ENCODE measurements around the gene IL11. TPM values are rescaled to one million over a fixed set of nuclear protein-coding genes. Genes with fewer than 3 reads are reported as not detected.

The IL11 gene
- total and polyA plus RNA-seq, 2 of the 13 experiments (the other 11 are each of a cell fraction or from before 2014, with no cell fraction given) = 2.5 to 2.9 TPM

DNA sequence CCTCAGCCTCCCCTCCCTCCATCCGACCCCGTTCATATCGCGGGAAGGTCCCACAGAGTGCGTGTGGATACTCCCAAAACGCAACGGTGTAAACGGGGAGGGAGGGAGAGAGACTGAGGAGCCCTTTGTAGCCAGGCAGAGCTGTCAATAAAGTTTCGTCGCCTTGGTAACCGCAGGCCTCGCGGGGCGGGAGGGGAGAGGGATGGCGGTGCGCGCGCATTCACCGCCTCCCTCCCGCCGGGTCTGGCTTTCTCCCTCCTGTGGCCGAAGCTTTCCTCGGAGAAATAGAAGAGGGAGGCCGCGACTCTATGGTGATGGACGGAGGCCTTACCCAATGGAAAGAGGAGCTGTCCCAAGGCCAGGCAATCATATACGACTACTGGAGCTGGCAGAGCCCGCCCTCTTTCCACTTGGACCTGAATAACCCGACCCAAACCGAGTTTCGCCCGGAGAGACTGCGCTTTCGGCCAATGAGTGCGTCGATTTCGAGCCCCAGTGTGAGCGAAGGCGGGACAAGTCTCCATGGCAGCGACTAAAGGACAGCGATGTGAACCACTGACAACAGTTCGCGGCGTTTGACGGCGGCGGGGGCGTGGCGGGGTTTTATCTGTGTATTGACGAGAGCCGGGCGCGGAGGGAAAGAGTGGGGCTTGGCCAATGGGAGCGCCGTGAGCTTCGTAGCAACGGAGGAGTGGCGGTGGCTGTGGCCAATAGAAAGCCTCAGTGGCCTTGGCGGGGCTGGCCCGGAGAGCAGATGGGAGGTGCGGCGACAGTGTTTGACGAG lies 31.0 kb downstream of the IL11 start, which contains the start of gene KMT5C (continued):
- TF ChIP-seq, protein P1, sequence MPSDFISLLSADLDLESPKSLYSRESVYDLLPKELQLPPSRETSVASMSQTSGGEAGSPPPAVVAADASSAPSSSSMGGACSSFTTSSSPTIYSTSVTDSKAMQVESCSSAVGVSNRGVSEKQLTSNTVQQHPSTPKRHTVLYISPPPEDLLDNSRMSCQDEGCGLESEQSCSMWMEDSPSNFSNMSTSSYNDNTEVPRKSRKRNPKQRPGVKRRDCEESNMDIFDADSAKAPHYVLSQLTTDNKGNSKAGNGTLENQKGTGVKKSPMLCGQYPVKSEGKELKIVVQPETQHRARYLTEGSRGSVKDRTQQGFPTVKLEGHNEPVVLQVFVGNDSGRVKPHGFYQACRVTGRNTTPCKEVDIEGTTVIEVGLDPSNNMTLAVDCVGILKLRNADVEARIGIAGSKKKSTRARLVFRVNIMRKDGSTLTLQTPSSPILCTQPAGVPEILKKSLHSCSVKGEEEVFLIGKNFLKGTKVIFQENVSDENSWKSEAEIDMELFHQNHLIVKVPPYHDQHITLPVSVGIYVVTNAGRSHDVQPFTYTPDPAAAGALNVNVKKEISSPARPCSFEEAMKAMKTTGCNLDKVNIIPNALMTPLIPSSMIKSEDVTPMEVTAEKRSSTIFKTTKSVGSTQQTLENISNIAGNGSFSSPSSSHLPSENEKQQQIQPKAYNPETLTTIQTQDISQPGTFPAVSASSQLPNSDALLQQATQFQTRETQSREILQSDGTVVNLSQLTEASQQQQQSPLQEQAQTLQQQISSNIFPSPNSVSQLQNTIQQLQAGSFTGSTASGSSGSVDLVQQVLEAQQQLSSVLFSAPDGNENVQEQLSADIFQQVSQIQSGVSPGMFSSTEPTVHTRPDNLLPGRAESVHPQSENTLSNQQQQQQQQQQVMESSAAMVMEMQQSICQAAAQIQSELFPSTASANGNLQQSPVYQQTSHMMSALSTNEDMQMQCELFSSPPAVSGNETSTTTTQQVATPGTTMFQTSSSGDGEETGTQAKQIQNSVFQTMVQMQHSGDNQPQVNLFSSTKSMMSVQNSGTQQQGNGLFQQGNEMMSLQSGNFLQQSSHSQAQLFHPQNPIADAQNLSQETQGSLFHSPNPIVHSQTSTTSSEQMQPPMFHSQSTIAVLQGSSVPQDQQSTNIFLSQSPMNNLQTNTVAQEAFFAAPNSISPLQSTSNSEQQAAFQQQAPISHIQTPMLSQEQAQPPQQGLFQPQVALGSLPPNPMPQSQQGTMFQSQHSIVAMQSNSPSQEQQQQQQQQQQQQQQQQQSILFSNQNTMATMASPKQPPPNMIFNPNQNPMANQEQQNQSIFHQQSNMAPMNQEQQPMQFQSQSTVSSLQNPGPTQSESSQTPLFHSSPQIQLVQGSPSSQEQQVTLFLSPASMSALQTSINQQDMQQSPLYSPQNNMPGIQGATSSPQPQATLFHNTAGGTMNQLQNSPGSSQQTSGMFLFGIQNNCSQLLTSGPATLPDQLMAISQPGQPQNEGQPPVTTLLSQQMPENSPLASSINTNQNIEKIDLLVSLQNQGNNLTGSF (CRISPR knock-in tag; IDR thresholded peaks at IDR 0.05) = no peak
- peak; percentile 61; the same call in 1 of the 2 replicates for TF ChIP-seq TAF1 (CRISPR knock-in tag; IDR thresholded peaks at IDR 0.05)
- TF ChIP-seq KMT2B (CRISPR knock-in tag; IDR thresholded peaks at IDR 0.05) = 0 out of 2 replicates have a peak, but pooled peaks have one; percentile 35
- no peak for TF ChIP-seq HNRNPL (IDR thresholded peaks at IDR 0.05; ENCODE audit: low read depth, low read length)
- TF ChIP-seq, protein P2, sequence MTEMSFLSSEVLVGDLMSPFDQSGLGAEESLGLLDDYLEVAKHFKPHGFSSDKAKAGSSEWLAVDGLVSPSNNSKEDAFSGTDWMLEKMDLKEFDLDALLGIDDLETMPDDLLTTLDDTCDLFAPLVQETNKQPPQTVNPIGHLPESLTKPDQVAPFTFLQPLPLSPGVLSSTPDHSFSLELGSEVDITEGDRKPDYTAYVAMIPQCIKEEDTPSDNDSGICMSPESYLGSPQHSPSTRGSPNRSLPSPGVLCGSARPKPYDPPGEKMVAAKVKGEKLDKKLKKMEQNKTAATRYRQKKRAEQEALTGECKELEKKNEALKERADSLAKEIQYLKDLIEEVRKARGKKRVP (CRISPR knock-in tag; IDR thresholded peaks at IDR 0.05) = no peak
- TF ChIP-seq, protein P3, sequence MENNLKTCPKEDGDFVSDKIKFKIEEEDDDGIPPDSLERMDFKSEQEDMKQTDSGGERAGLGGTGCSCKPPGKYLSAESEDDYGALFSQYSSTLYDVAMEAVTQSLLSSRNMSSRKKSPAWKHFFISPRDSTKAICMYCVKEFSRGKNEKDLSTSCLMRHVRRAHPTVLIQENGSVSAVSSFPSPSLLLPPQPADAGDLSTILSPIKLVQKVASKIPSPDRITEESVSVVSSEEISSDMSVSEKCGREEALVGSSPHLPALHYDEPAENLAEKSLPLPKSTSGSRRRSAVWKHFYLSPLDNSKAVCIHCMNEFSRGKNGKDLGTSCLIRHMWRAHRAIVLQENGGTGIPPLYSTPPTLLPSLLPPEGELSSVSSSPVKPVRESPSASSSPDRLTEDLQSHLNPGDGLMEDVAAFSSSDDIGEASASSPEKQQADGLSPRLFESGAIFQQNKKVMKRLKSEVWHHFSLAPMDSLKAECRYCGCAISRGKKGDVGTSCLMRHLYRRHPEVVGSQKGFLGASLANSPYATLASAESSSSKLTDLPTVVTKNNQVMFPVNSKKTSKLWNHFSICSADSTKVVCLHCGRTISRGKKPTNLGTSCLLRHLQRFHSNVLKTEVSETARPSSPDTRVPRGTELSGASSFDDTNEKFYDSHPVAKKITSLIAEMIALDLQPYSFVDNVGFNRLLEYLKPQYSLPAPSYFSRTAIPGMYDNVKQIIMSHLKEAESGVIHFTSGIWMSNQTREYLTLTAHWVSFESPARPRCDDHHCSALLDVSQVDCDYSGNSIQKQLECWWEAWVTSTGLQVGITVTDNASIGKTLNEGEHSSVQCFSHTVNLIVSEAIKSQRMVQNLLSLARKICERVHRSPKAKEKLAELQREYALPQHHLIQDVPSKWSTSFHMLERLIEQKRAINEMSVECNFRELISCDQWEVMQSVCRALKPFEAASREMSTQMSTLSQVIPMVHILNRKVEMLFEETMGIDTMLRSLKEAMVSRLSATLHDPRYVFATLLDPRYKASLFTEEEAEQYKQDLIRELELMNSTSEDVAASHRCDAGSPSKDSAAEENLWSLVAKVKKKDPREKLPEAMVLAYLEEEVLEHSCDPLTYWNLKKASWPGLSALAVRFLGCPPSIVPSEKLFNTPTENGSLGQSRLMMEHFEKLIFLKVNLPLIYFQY (CRISPR knock-in tag; IDR thresholded peaks at IDR 0.05; ENCODE audit: borderline replicate concordance) = peak; percentile 98
- TF ChIP-seq WIZ (CRISPR knock-in tag; IDR thresholded peaks at IDR 0.05) = no peak
- TF ChIP-seq ZNF20 (CRISPR knock-in tag; IDR thresholded peaks at IDR 0.05) = no peak
- TF ChIP-seq, protein P4, sequence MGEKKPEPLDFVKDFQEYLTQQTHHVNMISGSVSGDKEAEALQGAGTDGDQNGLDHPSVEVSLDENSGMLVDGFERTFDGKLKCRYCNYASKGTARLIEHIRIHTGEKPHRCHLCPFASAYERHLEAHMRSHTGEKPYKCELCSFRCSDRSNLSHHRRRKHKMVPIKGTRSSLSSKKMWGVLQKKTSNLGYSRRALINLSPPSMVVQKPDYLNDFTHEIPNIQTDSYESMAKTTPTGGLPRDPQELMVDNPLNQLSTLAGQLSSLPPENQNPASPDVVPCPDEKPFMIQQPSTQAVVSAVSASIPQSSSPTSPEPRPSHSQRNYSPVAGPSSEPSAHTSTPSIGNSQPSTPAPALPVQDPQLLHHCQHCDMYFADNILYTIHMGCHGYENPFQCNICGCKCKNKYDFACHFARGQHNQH (CRISPR knock-in tag; IDR thresholded peaks at IDR 0.05) = no peak; the same call in 1 of the 2 replicates
- TF ChIP-seq ZSCAN20 (CRISPR knock-in tag; IDR thresholded peaks at IDR 0.05; ENCODE audit: borderline replicate concordance) = no peak
- no peak for TF ChIP-seq ZNF558 (CRISPR knock-in tag; IDR thresholded peaks at IDR 0.05; ENCODE audit: borderline replicate concordance)
- TF ChIP-seq ZNF768 (CRISPR knock-in tag; IDR thresholded peaks at IDR 0.05) = no peak
- TF ChIP-seq TP53 (CRISPR knock-in tag; conservative IDR thresholded peaks at IDR 0.05) = no peak
- no peak for TF ChIP-seq GATA4 (IDR thresholded peaks at IDR 0.05; ENCODE audit: borderline replicate concordance, low read depth)
- no peak for TF ChIP-seq ARNTL (CRISPR knock-in tag; IDR thresholded peaks at IDR 0.05)
- no peak for TF ChIP-seq ZFP37 (CRISPR knock-in tag; IDR thresholded peaks at IDR 0.05; ENCODE audit: borderline replicate concordance)
